Upper lobe of left lung (tissue), 4 donors: ENCODE data around the gene SLC39A13.

ENCODE experiments used
- CTCF ChIP-seq, 6 experiments: fragments of 450-650 bp in 4 of 6; fragments of 200-600 bp in 2 of 6; sonication (generic) in 2 of 6; IDR thresholded peaks; one replicate each; pipeline ENCODE4 v1.5.1; 2016 to 2019; ENCODE audit warnings: antibody characterized with exemption in 6 of 6
- POLR2AphosphoS5 ChIP-seq, 2 donors: sonication (generic); formaldehyde crosslinking; IDR thresholded peaks; one replicate each; pipeline ENCODE4 v1.5.1; 2017; ENCODE audit warnings: antibody characterized with exemption in 2 of 2

- TF ChIP-seq POLR2AphosphoS5 (IDR thresholded peaks at IDR 0.05) (no peak), CTCF (IDR thresholded peaks at IDR 0.05) (no peak)
Measured at GRCh38 chr11:47384498-47384897, 23.9 kb upstream of the SLC39A13 start.
